Gastroesophageal sphincter (tissue), 4 donors: ENCODE data around the gene DAP. TPM values are rescaled to one million over a fixed set of nuclear protein-coding genes. Genes with fewer than 3 reads are reported as not detected.

ENCODE experiments used
- ATAC-seq: fragments of 150-250 bp; one replicate; pipeline ENCODE4 v1.9.1; 2016; ENCODE audit warnings: mild to moderate bottlenecking, moderate library complexity
- H3K27ac ChIP-seq, 4 donors: fragments of 200-600 bp; sonication (generic) in 3 of 4; 1 replicate in 3 of 4; 2 replicates in 1 of 4; pipeline ENCODE4 v1.5.1; 2016 to 2019
- H3K27me3 ChIP-seq: fragments of 200-600 bp; sonication (generic); one replicate; pipeline ENCODE4 v1.5.1; 2019
- H3K36me3 ChIP-seq, 2 donors: fragments of 200-600 bp; sonication (generic); one replicate each; pipeline ENCODE4 v1.5.1; 2019; ENCODE audit warnings: control low read depth in 1 of 2
- H3K4me1 ChIP-seq, 3 donors: fragments of 200-600 bp; sonication (generic); 1 replicate in 2 of 3; 2 replicates in 1 of 3; pipeline ENCODE4 v1.5.1; 2016 to 2019; ENCODE audit warnings: control low read depth in 2 of 3
- H3K4me3 ChIP-seq, 2 donors: fragments of 200-600 bp; sonication (generic); one replicate each; pipeline ENCODE4 v1.5.1; 2019; ENCODE audit warnings: mild to moderate bottlenecking in 1 of 2, moderate library complexity in 1 of 2
- H3K9me3 ChIP-seq, 3 donors: fragments of 200-600 bp; sonication (generic); one replicate each; pipeline ENCODE4 v1.5.1; 2017 to 2019; ENCODE audit warnings: control low read depth in 2 of 3
- CTCF ChIP-seq, 4 experiments: fragments of 200-600 bp in 2 of 4; fragments of 450-650 bp in 2 of 4; sonication (generic) in 1 of 4; IDR thresholded peaks; one replicate each; pipeline ENCODE4 v1.5.1; 2017 to 2019; ENCODE audit warnings: antibody characterized with exemption in 4 of 4, mild to moderate bottlenecking in 2 of 4, moderate library complexity in 2 of 4
- EP300 ChIP-seq: sonication (generic); formaldehyde crosslinking; IDR thresholded peaks from one replicate; pipeline ENCODE4 v1.6.1; 2017; ENCODE audit warnings: antibody characterized with exemption, mild to moderate bottlenecking
- POLR2A ChIP-seq, 2 donors: fragments of 450-650 bp; IDR thresholded peaks; one replicate each; pipeline ENCODE4 v1.6.1; 2017; ENCODE audit warnings: antibody characterized with exemption in 2 of 2, mild to moderate bottlenecking in 2 of 2, moderate library complexity in 1 of 2
- POLR2AphosphoS5 ChIP-seq: sonication (generic); formaldehyde crosslinking; IDR thresholded peaks from one replicate; pipeline ENCODE4 v1.6.1; 2017; ENCODE audit warnings: antibody characterized with exemption
- WGBS, 2 donors: methylation state at CpG; one replicate each; pipeline ENCODE4 v1.1.5; 2018; ENCODE audit warnings: low coverage in 1 of 2; 5-methylcytosine and 5-hydroxymethylcytosine counted together
- total RNA-seq, 4 donors: library from RNA; depleted of rRNA; stranded (reverse); fragments of >200 nt; gene quantifications; one replicate each; pipeline ENCODE4 v1.1.0, GENCODE V29; 2016

DAP gene
- total RNA-seq, 4 donors from 2014 or later, result 21.8 to 41.9 (median 36.0) TPM

GRCh38 chr5:10695759-10696543, 65.1 kb downstream of the DAP start:
- TF ChIP-seq CTCF (IDR thresholded peaks at IDR 0.05) (no peak), EP300 (no peak), POLR2AphosphoS5 (no peak)
- peaks cover 0 to 14% (median 0%) of the 10 kb centered on the region in 3 donors for H3K4me1 ChIP-seq
- ATAC-seq, result no peak
- WGBS, 2 donors, result 33 to 70% methylated on average over 3 to 4 of the region's 7 CpGs
- H3K9me3 ChIP-seq, result no peaks in the 10 kb centered on the region
- no peak overlapping the region for H3K4me3 ChIP-seq
- no peaks in the 10 kb centered on the region for H3K36me3 ChIP-seq
- H3K27me3 ChIP-seq, result no peaks in the 10 kb centered on the region
- no peak overlapping the region for H3K27ac ChIP-seq

GRCh38 chr5:10695055-10695649, 65.9 kb downstream of the DAP start:
- WGBS, 2 donors, result 5 to 45% methylated on average over 2 to 8 of the region's 14 CpGs
- Histone ChIP-seq H3K9me3 (no peaks in the 10 kb centered on the region), H3K4me3 (no peak overlapping the region), H3K36me3 (no peaks in the 10 kb centered on the region), H3K27me3 (no peaks in the 10 kb centered on the region), H3K4me1 (peaks cover 0 to 14% (median 0%) of the 10 kb centered on the region in 3 donors), H3K27ac (no peak overlapping the region)
- TF ChIP-seq POLR2AphosphoS5 (peak; percentile 36), POLR2A (IDR thresholded peaks at IDR 0.05) (no peak), EP300 (no peak), CTCF (IDR thresholded peaks at IDR 0.05) (peak; percentile 47 to 87 (median 54))
- peak; percentile 70 for ATAC-seq

GRCh38 chr5:10691826-10692785, 68.9 kb downstream of the DAP start:
- H3K36me3 ChIP-seq, result no peaks in the 10 kb centered on the region
- TF ChIP-seq POLR2A (IDR thresholded peaks at IDR 0.05), result no peak
- no peak for TF ChIP-seq POLR2AphosphoS5
- TF ChIP-seq CTCF (IDR thresholded peaks at IDR 0.05), result no peak
- no peak for TF ChIP-seq EP300
- H3K4me1 ChIP-seq, result peaks cover 0 to 14% (median 0%) of the 10 kb centered on the region in 3 donors
- H3K9me3 ChIP-seq, result no peaks in the 10 kb centered on the region
- H3K27ac ChIP-seq, result no peak overlapping the region
- 92 to 95% methylated on average over 6 to 16 of the region's 16 CpGs for WGBS, 2 donors
- no peak overlapping the region for H3K4me3 ChIP-seq
- H3K27me3 ChIP-seq, result no peaks in the 10 kb centered on the region
- no peak for ATAC-seq

- Histone ChIP-seq H3K27me3 (no peaks in the 10 kb centered on the region), H3K4me1 (peaks cover 0 to 14% (median 0%) of the 10 kb centered on the region in 3 donors), H3K27ac (no peak overlapping the region), H3K9me3 (no peaks in the 10 kb centered on the region), H3K36me3 (no peaks in the 10 kb centered on the region), H3K4me3 (no peak overlapping the region)
- TF ChIP-seq CTCF (IDR thresholded peaks at IDR 0.05), result no peak
- TF ChIP-seq POLR2A (IDR thresholded peaks at IDR 0.05), result no peak
- no peak for TF ChIP-seq EP300
- TF ChIP-seq POLR2AphosphoS5, result no peak
- no peak for ATAC-seq
- WGBS, 2 donors, result 82 to 83% methylated on average over 9 to 13 of the region's 14 CpGs
These were observed 70.3 kb downstream of the DAP start for GRCh38 chr5:10690460-10691440.
